SK-N-SH (cell line): ENCODE data around the gene CLIC6. TPM values are rescaled to one million over a fixed set of nuclear protein-coding genes. Genes with fewer than 3 reads are reported as not detected.

Experiments used
- CTCF ChIA-PET: fragments of 300-600, 350-600 bp; formaldehyde crosslinking; extraction: SDS; loops from one replicate; lab custom pipeline; 2021; lab: Yijun Ruan, JAX
- POLR2A ChIA-PET: fragments of 350-600 bp; sonication (Branson Sonifier 250); formaldehyde crosslinking; extraction: SDS; loops from one replicate; lab custom pipeline; 2020; ENCODE audit warnings: antibody characterized with exemption, inconsistent platforms; lab: Yijun Ruan, JAX
- DNase-seq: peaks from one replicate; pipeline ENCODE4 v3.0.0; 2012
- H2AFZ ChIP-seq: fragments of 200-600 bp; sonication (generic); 2 replicates; pipeline ENCODE4 v1.8.1; 2016; ENCODE audit warnings: antibody characterized with exemption, mild to moderate bottlenecking, low read depth
- H3F3A ChIP-seq: fragments of 200-600 bp; sonication (generic); replicated peaks from 2 replicates; pipeline ENCODE3; 2016; ENCODE audit warnings: antibody characterized with exemption, mild to moderate bottlenecking; ENCODE audit not compliant: insufficient read depth
- H3K27ac ChIP-seq, 2 experiments: fragments of 200-500 bp in 1 of 2; fragments of 200-600 bp in 1 of 2; sonication (Bioruptor generic) in 1 of 2; sonication (generic), shearing (Covaris generic) in 1 of 2; 2 replicates each; pipeline versions ENCODE4 v1.5.1 to v1.6.1; 2014 to 2016; ENCODE audit warnings: low read depth in 2 of 2, inconsistent platforms in 1 of 2, low read length in 1 of 2, mild to moderate bottlenecking in 1 of 2, mixed read lengths in 1 of 2
- H3K27me3 ChIP-seq: fragments of 200-600 bp; sonication (generic), shearing (Covaris generic); 2 replicates; pipeline ENCODE4 v1.6.1; 2016; ENCODE audit warnings: mixed run types; ENCODE audit not compliant: insufficient read depth
- H3K36me3 ChIP-seq, 2 experiments: fragments of 200-500 bp in 1 of 2; fragments of 200-600 bp in 1 of 2; sonication (Bioruptor generic) in 1 of 2; sonication (generic) in 1 of 2; replicated peaks in 1 of 2; 2 replicates each; pipeline versions ENCODE3 to v1.5.1; 2014 to 2016; ENCODE audit warnings: low read length in 1 of 2, mild to moderate bottlenecking in 1 of 2; ENCODE audit not compliant: insufficient read depth in 2 of 2, control insufficient read depth in 1 of 2
- H3K4me1 ChIP-seq, 2 experiments: fragments of 200-500 bp in 1 of 2; fragments of 200-600 bp in 1 of 2; sonication (Bioruptor generic) in 1 of 2; sonication (generic), shearing (Covaris generic) in 1 of 2; 2 replicates each; pipeline versions ENCODE4 v1.5.1 to v1.6.1; 2014 to 2016; ENCODE audit warnings: low read depth in 1 of 2, low read length in 1 of 2, mixed run types in 1 of 2; ENCODE audit not compliant: insufficient read depth in 2 of 2, control insufficient read depth in 1 of 2
- H3K4me2 ChIP-seq: fragments of 200-600 bp; sonication (generic), shearing (Covaris generic); 2 replicates; pipeline ENCODE4 v1.6.1; 2017; ENCODE audit warnings: mixed run types
- H3K4me3 ChIP-seq, 2 experiments: fragments of 200-500 bp in 1 of 2; fragments of 200-600 bp in 1 of 2; sonication (Bioruptor generic) in 1 of 2; sonication (generic), shearing (Covaris generic) in 1 of 2; 2 replicates each; pipeline versions ENCODE4 v1.5.1 to v1.8.1; 2014 to 2016; ENCODE audit warnings: low read depth in 2 of 2, inconsistent platforms in 1 of 2, low read length in 1 of 2, mild to moderate bottlenecking in 1 of 2, mixed read lengths in 1 of 2, moderate library complexity in 1 of 2
- H3K79me2 ChIP-seq: fragments of 200-600 bp; sonication (generic); 2 replicates; pipeline ENCODE4 v1.8.1; 2017; ENCODE audit warnings: mild to moderate bottlenecking; ENCODE audit not compliant: insufficient read depth
- H3K9ac ChIP-seq: fragments of 200-600 bp; sonication (generic); 2 replicates; pipeline ENCODE4 v1.6.1; 2017; ENCODE audit warnings: mixed run types
- H3K9me2 ChIP-seq: fragments of 200-600 bp; sonication (generic); 2 replicates; pipeline ENCODE4 v1.6.1; 2017; ENCODE audit warnings: mixed run types
- H3K9me3 ChIP-seq: fragments of 200-600 bp; sonication (generic); 2 replicates; pipeline ENCODE4 v1.6.1; 2017; ENCODE audit warnings: mixed run types, mild to moderate bottlenecking, moderate library complexity
- H4K20me1 ChIP-seq: fragments of 200-600 bp; sonication (generic); 2 replicates; pipeline ENCODE4 v1.6.1; 2017; ENCODE audit warnings: mild to moderate bottlenecking, mixed run types; ENCODE audit not compliant: insufficient read depth
- CHD2 ChIP-seq: fragments of 150-350 bp; IDR thresholded peaks from 2 replicates; pipeline ENCODE4 v1.6.1; 2018; ENCODE audit warnings: low read length; ENCODE audit not compliant: partially characterized antibody
- CTCF ChIP-seq: fragments of 200-600 bp; sonication (generic); IDR thresholded peaks from 2 replicates; pipeline ENCODE4 v1.6.1; 2017; ENCODE audit warnings: antibody characterized with exemption, mild to moderate bottlenecking, moderate library complexity
- ELF1 ChIP-seq: IDR thresholded peaks from 2 replicates; pipeline ENCODE4 v1.4.0; 2012
- EP300 ChIP-seq, 2 experiments: IDR thresholded peaks; 2 replicates each; pipeline versions ENCODE4 v1.4.0 to v1.6.1; 2012; ENCODE audit warnings: borderline replicate concordance in 1 of 2, low read depth in 1 of 2, low read length in 1 of 2
- EZH2phosphoT487 ChIP-seq: fragments of 200-600 bp; sonication (generic); IDR thresholded peaks from 2 replicates; pipeline ENCODE4 v1.6.1; 2017; ENCODE audit warnings: low read depth, mixed run types, mild to moderate bottlenecking, antibody characterized with exemption, moderate library complexity, borderline replicate concordance
- FOXJ3 ChIP-seq: sonication (generic); formaldehyde crosslinking; IDR thresholded peaks from 2 replicates; pipeline ENCODE4 v1.5.1; 2020; ENCODE audit warnings: mild to moderate bottlenecking, missing genetic modification reagents
- GABPA ChIP-seq: IDR thresholded peaks from 2 replicates; pipeline ENCODE4 v1.4.0; 2012; ENCODE audit warnings: low read depth, mild to moderate bottlenecking
- JUND ChIP-seq: IDR thresholded peaks from 2 replicates; pipeline ENCODE4 v1.4.0; 2012
- NRF1 ChIP-seq: IDR thresholded peaks from 2 replicates; pipeline ENCODE4 v1.6.1; 2012; ENCODE audit warnings: low read depth, mild to moderate bottlenecking, low read length
- POLR2AphosphoS5 ChIP-seq: IDR thresholded peaks from 2 replicates; pipeline ENCODE4 v1.6.1; 2012; ENCODE audit warnings: low read depth, low read length
- RCOR1 ChIP-seq: fragments of 150-350 bp; IDR thresholded peaks from 2 replicates; pipeline ENCODE4 v1.6.1; 2017; ENCODE audit warnings: antibody characterized with exemption, low read length
- REST ChIP-seq: IDR thresholded peaks from 2 replicates; pipeline ENCODE4 v1.6.1; 2012; ENCODE audit warnings: mild to moderate bottlenecking, low read depth, low read length, moderate library complexity
- SIN3A ChIP-seq: IDR thresholded peaks from 2 replicates; pipeline ENCODE4 v1.6.1; 2012; ENCODE audit warnings: low read depth, mild to moderate bottlenecking, low read length, moderate library complexity, borderline replicate concordance
- TEAD4 ChIP-seq: IDR thresholded peaks from 2 replicates; pipeline ENCODE4 v1.4.0; 2012; ENCODE audit warnings: mild to moderate bottlenecking, borderline replicate concordance; ENCODE audit not compliant: insufficient read depth
- WGBS: methylation state at CpG from one replicate; pipeline ENCODE4 v1.1.6; 2017; ENCODE audit warnings: low lambda C conversion rate; 5-methylcytosine and 5-hydroxymethylcytosine counted together
- polyA plus RNA-seq, 3 experiments: library from polyadenylated mRNA; depleted of rRNA; stranded (reverse); fragments of >200 nt; gene quantifications; 2 replicates each; pipeline ENCODE4 v1.2.3, GENCODE V29; 2012
- TF ChIP-seq, protein P1 (sequence below): IDR thresholded peaks from 2 replicates; pipeline ENCODE4 v1.4.0; 2012; ENCODE audit warnings: low read depth, borderline replicate concordance
- TF ChIP-seq, protein P2 (sequence below): IDR thresholded peaks from 2 replicates; pipeline ENCODE4 v1.4.0; 2012; ENCODE audit warnings: low read depth, borderline replicate concordance
- TF ChIP-seq, protein P3 (sequence below): fragments of 150-350 bp; IDR thresholded peaks from 2 replicates; pipeline ENCODE4 v1.6.1; 2017; ENCODE audit warnings: antibody characterized with exemption, low read length, low read depth, borderline replicate concordance

Gene CLIC6
- polyA plus RNA-seq, 1 of the 3 experiments (the other 2 are of a cell fraction): 0.08 TPM

GRCh38 chr21:34736116-34736874, 67.5 kb downstream of the CLIC6 start:
- H2AFZ ChIP-seq: no peak overlapping the region
- H3K9ac ChIP-seq: no peak overlapping the region
- no peak overlapping the region for H3K4me2 ChIP-seq
- no peaks in the 10 kb centered on the region for H3K79me2 ChIP-seq
- no peaks in the 10 kb centered on the region for H3K9me3 ChIP-seq
- no peaks in the 10 kb centered on the region for H4K20me1 ChIP-seq
- ChIA-PET POLR2A (no interaction called here), CTCF (interaction anchor here (1.3 to 3.6 kb wide), 2 partner anchors 9 to 14 kb away, joined by 3 to 13 read pairs; no protein-coding TSS in a partner anchor)
- no peaks in the 10 kb centered on the region for H3K9me2 ChIP-seq
- WGBS: 34% methylated on average over 6 of the region's 6 CpGs
- no peaks in the 10 kb centered on the region for H3F3A ChIP-seq
- no peaks in the 10 kb centered on the region for H3K4me1 ChIP-seq
- peaks cover 4% of the 10 kb centered on the region; the same call in 1 of the 2 replicates for H3K27me3 ChIP-seq
- DNase-seq: no peak
- TF ChIP-seq POLR2AphosphoS5: no peak
- no peak for TF ChIP-seq SIN3A
- no peak for TF ChIP-seq NRF1
- TF ChIP-seq CHD2: no peak
- no peak overlapping the region for H3K4me3 ChIP-seq
- no peak overlapping the region for H3K27ac ChIP-seq
- no peaks in the 10 kb centered on the region for H3K36me3 ChIP-seq

GRCh38 chr21:34737115-34737514, 68.3 kb downstream of the CLIC6 start:
- no peaks in the 10 kb centered on the region for H3K79me2 ChIP-seq
- no peaks in the 10 kb centered on the region for H3K9me2 ChIP-seq
- POLR2A ChIA-PET: no interaction called here
- no peak overlapping the region for H3K4me2 ChIP-seq
- H3K9ac ChIP-seq: no peak overlapping the region
- 63% methylated on average over 3 of the region's 3 CpGs for WGBS
- no peak for DNase-seq
- H3K27ac ChIP-seq: no peak overlapping the region
- CTCF ChIA-PET: interaction anchor here (0.7 to 1.1 kb wide), 3 partner anchors 8 to 1005 kb away, joined by 3 read pairs; no protein-coding TSS in a partner anchor
- no peaks in the 10 kb centered on the region for H3K36me3 ChIP-seq
- no peak overlapping the region for H2AFZ ChIP-seq
- H3F3A ChIP-seq: no peaks in the 10 kb centered on the region
- no peak overlapping the region for H3K4me3 ChIP-seq
- H3K9me3 ChIP-seq: no peaks in the 10 kb centered on the region
- H3K27me3 ChIP-seq: peaks cover 5% of the 10 kb centered on the region; the same call in 1 of the 2 replicates
- no peaks in the 10 kb centered on the region for H4K20me1 ChIP-seq
- no peaks in the 10 kb centered on the region for H3K4me1 ChIP-seq
- no peak for TF ChIP-seq JUND
- TF ChIP-seq, protein P1, sequence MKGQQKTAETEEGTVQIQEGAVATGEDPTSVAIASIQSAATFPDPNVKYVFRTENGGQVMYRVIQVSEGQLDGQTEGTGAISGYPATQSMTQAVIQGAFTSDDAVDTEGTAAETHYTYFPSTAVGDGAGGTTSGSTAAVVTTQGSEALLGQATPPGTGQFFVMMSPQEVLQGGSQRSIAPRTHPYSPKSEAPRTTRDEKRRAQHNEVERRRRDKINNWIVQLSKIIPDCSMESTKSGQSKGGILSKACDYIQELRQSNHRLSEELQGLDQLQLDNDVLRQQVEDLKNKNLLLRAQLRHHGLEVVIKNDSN: no peak
- no peak for TF ChIP-seq EP300 (IDR thresholded peaks at IDR 0.05; ENCODE audit: borderline replicate concordance in 1 of 2, low read depth in 1 of 2, low read length in 1 of 2)
- no peak for TF ChIP-seq RCOR1
- TF ChIP-seq, protein P2, sequence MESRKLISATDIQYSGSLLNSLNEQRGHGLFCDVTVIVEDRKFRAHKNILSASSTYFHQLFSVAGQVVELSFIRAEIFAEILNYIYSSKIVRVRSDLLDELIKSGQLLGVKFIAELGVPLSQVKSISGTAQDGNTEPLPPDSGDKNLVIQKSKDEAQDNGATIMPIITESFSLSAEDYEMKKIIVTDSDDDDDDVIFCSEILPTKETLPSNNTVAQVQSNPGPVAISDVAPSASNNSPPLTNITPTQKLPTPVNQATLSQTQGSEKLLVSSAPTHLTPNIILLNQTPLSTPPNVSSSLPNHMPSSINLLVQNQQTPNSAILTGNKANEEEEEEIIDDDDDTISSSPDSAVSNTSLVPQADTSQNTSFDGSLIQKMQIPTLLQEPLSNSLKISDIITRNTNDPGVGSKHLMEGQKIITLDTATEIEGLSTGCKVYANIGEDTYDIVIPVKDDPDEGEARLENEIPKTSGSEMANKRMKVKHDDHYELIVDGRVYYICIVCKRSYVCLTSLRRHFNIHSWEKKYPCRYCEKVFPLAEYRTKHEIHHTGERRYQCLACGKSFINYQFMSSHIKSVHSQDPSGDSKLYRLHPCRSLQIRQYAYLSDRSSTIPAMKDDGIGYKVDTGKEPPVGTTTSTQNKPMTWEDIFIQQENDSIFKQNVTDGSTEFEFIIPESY: no peak
- no peak for TF ChIP-seq EZH2phosphoT487
- TF ChIP-seq TEAD4: no peak
- TF ChIP-seq, protein P3, sequence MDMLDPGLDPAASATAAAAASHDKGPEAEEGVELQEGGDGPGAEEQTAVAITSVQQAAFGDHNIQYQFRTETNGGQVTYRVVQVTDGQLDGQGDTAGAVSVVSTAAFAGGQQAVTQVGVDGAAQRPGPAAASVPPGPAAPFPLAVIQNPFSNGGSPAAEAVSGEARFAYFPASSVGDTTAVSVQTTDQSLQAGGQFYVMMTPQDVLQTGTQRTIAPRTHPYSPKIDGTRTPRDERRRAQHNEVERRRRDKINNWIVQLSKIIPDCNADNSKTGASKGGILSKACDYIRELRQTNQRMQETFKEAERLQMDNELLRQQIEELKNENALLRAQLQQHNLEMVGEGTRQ: no peak
- no peak for TF ChIP-seq ELF1
- no peak for TF ChIP-seq REST
- no peak for TF ChIP-seq NRF1
- no peak for TF ChIP-seq FOXJ3
- TF ChIP-seq CTCF: no peak
- no peak for TF ChIP-seq GABPA
